Measurements from ENCODE around the gene HIP1R.

HIP1R gene

DNA sequence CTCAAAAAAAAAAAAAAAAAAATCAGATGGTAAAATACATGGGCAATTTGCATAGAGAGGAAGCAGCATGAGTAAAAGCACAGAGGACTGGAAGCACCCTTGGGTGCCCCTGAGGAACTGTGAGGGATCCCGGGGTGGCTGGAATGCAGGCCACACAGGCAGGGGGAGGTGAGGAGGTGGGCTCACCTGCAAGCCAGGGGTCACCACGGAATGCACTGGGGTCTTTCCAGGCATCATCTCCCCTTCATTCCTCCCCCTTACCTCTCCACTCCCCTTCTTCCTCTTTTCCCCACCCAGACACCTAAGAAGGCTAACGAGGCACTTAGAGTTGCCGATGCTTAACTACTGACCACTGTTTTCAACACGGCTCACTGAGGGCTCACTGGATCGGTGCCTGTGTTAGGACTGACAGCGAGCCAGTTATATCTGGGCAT lies 14.4 kb upstream of the HIP1R start:
- ATAC-seq (no peak), DNase-seq (ENCODE audit: low spot score in 2 of 2) (no peak)
- Mint-ChIP-seq H3K4me3 (no peak overlapping the region), H3K9me3 (no peaks in the 10 kb centered on the region), H3K36me3 (no peaks in the 10 kb centered on the region), H3K4me1 (no peaks in the 10 kb centered on the region), H3K27ac (no peak overlapping the region)

GRCh38 chr12:122823429-122823828 lies 11.8 kb upstream of the HIP1R start:
- Mint-ChIP-seq H3K27ac (no peak overlapping the region), H3K36me3 (no peaks in the 10 kb centered on the region)

DNA sequence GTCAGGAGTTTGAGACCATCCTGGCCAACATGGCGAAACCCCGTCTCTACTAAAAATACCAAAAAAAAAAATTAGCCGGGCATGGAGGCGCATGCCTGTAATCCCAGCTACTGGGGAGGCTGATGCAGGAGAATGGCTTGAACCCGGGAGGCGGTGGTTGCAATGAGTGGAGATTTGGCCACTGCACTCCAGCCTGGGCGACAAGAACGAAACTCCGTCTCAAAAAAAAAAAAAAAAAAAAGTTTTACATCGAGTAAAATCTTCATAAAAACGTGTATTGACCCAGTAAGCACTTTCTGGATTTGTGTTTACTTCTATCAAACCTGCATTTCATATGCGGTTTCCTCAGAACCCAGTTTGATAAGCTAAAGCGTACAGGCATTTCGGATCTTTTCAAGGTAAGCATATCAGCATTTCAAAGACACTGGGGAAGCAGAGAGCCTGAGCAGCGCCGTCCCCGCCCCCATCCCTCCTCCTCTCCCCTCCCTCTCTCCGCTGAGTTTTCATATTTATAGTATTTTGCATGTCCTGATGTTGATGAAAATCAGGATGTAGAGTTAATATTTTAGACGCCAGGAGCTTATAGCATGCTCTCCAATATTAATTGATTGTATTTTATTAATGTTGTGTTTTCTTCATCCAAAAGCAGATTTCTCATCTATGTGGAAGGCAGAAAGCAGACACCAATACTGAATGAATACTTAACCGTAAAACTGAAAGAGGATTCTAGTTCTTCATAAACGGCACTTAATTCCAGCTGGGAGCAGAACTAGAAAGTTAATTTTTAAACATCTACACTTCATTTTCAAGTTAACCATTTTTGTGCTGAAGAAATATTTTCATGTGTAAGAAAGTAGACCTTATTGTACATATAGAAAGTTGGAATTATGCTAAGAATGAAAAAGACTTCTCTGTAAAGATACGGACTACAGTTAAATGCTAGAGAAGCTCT lies 9.2 kb upstream of the HIP1R start:
- ATAC-seq (no peak), DNase-seq (ENCODE audit: low spot score in 2 of 2) (no peak)
- Mint-ChIP-seq H3K4me1 (no peaks in the 10 kb centered on the region), H3K4me3 (peak overlapping the region; percentile 2), H3K27ac (no peak overlapping the region), H3K9me3 (no peaks in the 10 kb centered on the region), H3K36me3 (no peaks in the 10 kb centered on the region)

More at GRCh38 chr12:122823429-122823828, 11.8 kb upstream of the HIP1R start:
- Mint-ChIP-seq H3K4me3 (no peak overlapping the region), H3K4me1 (no peaks in the 10 kb centered on the region), H3K9me3 (no peaks in the 10 kb centered on the region)
- ATAC-seq: no peak
- no peak for DNase-seq (ENCODE audit: low spot score in 2 of 2)

DNA sequence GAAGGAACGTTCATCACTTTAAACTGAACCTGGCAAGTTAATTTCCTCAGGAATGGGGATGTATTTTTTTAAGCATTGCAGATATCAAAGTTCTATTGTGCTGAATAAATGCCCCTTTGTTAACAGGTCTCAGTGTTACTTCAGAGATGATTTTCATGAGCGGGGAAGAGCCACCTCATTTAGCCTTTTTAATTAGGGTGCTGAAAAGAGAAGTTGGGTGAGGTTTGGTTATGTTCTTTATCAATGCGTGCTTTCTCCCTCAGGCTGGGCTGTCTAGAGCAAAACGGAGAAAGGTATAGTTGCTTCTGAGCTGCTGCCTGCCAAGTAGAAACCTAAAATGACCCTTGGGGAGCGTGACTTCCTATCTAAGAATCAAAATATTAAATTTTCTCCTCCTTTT lies 8.0 kb upstream of the HIP1R start:
- Mint-ChIP-seq H3K9me3 (no peaks in the 10 kb centered on the region), H3K27ac (no peak overlapping the region), H3K36me3 (no peaks in the 10 kb centered on the region), H3K4me3 (no peak overlapping the region), H3K4me1 (no peaks in the 10 kb centered on the region)
- no peak for ATAC-seq
- DNase-seq (ENCODE audit: low spot score in 2 of 2): no peak

DNA sequence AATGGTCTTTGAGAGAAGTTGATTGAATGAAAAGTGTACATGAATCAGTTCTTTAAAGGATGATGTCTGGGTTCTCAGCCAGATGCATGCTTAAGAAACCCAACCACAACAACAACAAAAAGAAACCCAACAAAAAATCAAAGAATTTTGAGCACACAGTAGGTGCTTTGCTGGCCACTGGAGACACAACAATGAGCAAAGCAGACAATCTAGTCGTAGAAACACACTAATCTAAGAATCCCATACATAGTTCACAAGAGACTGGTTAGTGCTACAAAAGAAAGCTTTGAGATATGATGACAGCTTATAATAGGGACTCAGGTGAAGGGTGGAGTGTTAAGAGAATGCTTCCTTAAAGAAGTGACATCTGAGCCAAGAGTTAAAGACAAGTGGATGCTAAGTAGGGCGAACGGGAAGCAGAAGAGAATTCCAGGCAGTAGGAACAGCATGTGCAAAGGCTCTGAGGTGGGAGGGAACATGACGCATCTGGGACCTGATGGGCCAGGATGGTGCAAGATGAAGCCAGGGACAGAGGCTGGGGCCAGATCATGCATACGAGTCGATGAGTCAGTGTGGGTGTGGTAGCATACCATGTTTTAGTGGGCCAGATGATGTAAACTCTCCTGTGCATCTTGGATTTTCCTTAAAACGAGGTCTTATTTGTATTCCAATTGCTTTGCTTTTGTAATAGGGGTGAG lies 4.6 kb upstream of the HIP1R start:
- ATAC-seq (no peak), DNase-seq (ENCODE audit: low spot score in 2 of 2) (no peak)
- Mint-ChIP-seq H3K9me3 (no peaks in the 10 kb centered on the region), H3K4me1 (peaks cover 13% of the 10 kb centered on the region), H3K36me3 (no peaks in the 10 kb centered on the region), H3K27ac (no peak overlapping the region), H3K4me3 (no peak overlapping the region)

- Mint-ChIP-seq H3K9me3 (no peaks in the 10 kb centered on the region), H3K36me3 (peaks cover 8% of the 10 kb centered on the region), H3K4me3 (peak overlapping the region; percentile 88), H3K27ac (peak overlapping the region; percentile 87), H3K4me1 (peaks cover 45% of the 10 kb centered on the region)
- ATAC-seq (peak; percentile 1), DNase-seq (ENCODE audit: low spot score in 2 of 2) (no peak)
These were observed 945 bp upstream of the HIP1R start for GRCh38 chr12:122834104-122834920.

- Mint-ChIP-seq H3K4me3 (peak overlapping the region; percentile 98), H3K4me1 (peaks cover 52% of the 10 kb centered on the region), H3K9me3 (no peaks in the 10 kb centered on the region), H3K36me3 (peaks cover 8% of the 10 kb centered on the region), H3K27ac (no peak overlapping the region)
- ATAC-seq (peak; percentile 59), DNase-seq (ENCODE audit: low spot score in 2 of 2) (no peak)
These were observed 431 bp downstream of the HIP1R start for GRCh38 chr12:122835750-122836026.

DNA sequence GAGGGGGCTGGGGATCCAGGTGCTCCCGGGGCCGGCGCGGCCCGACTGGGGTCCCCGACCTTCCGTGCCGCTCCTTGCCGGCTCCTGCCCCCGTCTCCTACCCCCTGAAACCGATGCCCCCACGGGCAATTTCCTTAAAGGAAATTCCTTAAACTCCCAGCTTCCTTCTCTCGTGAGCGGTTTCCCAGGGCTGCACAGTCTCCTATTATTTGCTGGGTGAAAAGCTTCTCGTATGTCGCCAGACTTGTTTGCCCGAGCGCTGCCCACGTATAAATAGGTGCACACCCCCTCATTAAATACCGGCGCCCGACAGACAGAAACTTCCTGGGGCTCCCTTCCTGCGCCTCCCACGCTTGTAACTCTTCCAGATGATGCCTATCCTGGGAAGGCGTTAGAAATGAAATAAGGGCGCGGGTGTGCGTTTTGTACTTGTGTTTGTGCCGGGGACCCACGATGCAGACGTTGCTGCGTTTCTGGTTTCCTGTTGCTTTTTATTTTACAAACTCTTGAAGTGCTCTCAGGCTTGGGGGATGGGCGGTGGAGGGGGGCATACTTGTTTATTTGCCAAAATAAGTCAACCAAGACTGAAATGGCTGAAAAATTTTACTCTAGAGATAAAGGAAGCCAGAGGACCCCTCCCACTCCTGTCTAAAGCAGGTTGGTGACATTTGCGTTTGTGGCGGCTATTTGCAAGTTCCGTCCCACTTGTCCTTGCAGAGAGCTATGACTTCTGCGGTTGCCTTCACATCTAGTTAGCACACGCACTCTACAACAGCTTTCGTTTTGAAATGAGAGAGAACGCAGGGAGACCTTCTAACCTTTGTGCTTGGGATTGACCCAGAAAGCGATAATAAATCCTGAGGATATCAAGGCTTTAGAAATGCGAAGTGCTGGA lies 1.0 kb downstream of the HIP1R start:
- Mint-ChIP-seq H3K36me3 (peaks cover 8% of the 10 kb centered on the region), H3K4me1 (peaks cover 57% of the 10 kb centered on the region), H3K27ac (peak overlapping the region; percentile 95), H3K4me3 (peak overlapping the region; percentile 98), H3K9me3 (no peaks in the 10 kb centered on the region)
- DNase-seq (ENCODE audit: low spot score in 2 of 2) (peak in 1 of 2 donors; percentile 71), ATAC-seq (peak; percentile 81)

- Mint-ChIP-seq H3K4me3 (peak overlapping the region; percentile 98), H3K27ac (no peak overlapping the region), H3K9me3 (no peaks in the 10 kb centered on the region), H3K36me3 (peaks cover 8% of the 10 kb centered on the region), H3K4me1 (peaks cover 68% of the 10 kb centered on the region)
- DNase-seq (ENCODE audit: low spot score in 2 of 2) (no peak), ATAC-seq (no peak)
These were observed 2.3 kb downstream of the HIP1R start for GRCh38 chr12:122837306-122838265.

GRCh38 chr12:122838841-122839240 lies 3.6 kb downstream of the HIP1R start:
- Mint-ChIP-seq H3K9me3 (no peaks in the 10 kb centered on the region), H3K36me3 (peaks cover 8% of the 10 kb centered on the region), H3K4me1 (peaks cover 67% of the 10 kb centered on the region), H3K4me3 (no peak overlapping the region), H3K27ac (peak overlapping the region; percentile 48)
- no peak for ATAC-seq
- DNase-seq (ENCODE audit: low spot score in 2 of 2): no peak

- Mint-ChIP-seq H3K4me3 (no peak overlapping the region), H3K27ac (peak overlapping the region; percentile 64), H3K4me1 (peaks cover 60% of the 10 kb centered on the region), H3K36me3 (peaks cover 8% of the 10 kb centered on the region), H3K9me3 (no peaks in the 10 kb centered on the region)
- ATAC-seq: no peak
- DNase-seq (ENCODE audit: low spot score in 2 of 2): no peak
These were observed 4.8 kb downstream of the HIP1R start for GRCh38 chr12:122839907-122840554.

- Mint-ChIP-seq H3K4me1 (peaks cover 60% of the 10 kb centered on the region), H3K9me3 (no peaks in the 10 kb centered on the region), H3K27ac (peak overlapping the region; percentile 64), H3K4me3 (no peak overlapping the region), H3K36me3 (peaks cover 7% of the 10 kb centered on the region)
- ATAC-seq (no peak), DNase-seq (ENCODE audit: low spot score in 2 of 2) (no peak)
These were observed 5.6 kb downstream of the HIP1R start for GRCh38 chr12:122840580-122841513.

All from stimulated activated effector memory CD8-positive, alpha-beta T cell treated with anti-CD3 and anti-CD28 coated beads, Interleukin-12 subunit alpha, Interleukin-12 subunit beta, amount 100 ng/mL, for 72 hours (primary cell).